ENCODE results near the gene USP48. TPM values are rescaled to one million over a fixed set of nuclear protein-coding genes. Genes with fewer than 3 reads are reported as not detected.

The USP48 gene, protein sequence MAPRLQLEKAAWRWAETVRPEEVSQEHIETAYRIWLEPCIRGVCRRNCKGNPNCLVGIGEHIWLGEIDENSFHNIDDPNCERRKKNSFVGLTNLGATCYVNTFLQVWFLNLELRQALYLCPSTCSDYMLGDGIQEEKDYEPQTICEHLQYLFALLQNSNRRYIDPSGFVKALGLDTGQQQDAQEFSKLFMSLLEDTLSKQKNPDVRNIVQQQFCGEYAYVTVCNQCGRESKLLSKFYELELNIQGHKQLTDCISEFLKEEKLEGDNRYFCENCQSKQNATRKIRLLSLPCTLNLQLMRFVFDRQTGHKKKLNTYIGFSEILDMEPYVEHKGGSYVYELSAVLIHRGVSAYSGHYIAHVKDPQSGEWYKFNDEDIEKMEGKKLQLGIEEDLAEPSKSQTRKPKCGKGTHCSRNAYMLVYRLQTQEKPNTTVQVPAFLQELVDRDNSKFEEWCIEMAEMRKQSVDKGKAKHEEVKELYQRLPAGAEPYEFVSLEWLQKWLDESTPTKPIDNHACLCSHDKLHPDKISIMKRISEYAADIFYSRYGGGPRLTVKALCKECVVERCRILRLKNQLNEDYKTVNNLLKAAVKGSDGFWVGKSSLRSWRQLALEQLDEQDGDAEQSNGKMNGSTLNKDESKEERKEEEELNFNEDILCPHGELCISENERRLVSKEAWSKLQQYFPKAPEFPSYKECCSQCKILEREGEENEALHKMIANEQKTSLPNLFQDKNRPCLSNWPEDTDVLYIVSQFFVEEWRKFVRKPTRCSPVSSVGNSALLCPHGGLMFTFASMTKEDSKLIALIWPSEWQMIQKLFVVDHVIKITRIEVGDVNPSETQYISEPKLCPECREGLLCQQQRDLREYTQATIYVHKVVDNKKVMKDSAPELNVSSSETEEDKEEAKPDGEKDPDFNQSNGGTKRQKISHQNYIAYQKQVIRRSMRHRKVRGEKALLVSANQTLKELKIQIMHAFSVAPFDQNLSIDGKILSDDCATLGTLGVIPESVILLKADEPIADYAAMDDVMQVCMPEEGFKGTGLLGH
- total RNA-seq, result 20.3 and 24.6 TPM in 2 replicates

DNA sequence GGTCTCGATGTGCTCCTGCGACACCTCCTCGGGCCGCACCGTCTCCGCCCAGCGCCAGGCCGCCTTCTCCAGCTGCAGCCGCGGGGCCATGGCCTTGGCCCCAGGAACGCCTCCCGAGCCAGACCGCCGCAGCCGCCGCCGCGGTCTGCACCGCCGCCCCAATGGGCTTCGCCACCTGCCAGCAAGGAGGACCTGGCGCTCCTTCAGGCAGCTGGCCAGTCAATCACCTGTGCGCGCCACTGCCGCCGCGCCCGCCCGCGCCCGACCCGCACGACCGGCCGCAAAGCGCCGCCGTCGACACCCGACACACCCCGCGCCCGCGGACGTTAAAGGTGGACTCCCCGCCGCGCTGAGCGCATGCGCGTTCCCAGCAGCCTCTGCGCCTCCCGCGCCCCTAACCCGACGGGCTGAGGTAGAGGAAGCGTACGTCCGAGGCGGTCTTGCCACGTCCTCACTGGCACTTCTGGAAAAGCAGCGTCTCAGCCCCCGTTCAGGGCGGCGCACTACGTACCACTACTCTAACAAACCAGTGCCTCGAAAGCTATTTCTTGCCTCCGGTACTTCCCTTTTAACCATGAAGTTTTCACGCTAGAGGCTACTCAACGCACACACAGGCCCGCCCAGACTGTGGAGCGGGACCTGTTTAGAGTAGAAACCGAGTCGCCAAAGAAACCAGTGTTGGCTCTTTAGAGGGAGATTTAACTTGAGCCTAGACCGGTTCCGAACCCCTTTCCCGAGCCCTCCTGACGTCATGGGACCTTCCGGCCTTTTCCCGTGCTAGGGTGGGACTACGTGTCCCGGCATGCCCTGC is at the start of gene USP48:
TSS of gene USP48 (minus strand) at position 282 of the 811 bp plus-strand sequence. CDS start at position 90, 192 bp downstream.

DNA sequence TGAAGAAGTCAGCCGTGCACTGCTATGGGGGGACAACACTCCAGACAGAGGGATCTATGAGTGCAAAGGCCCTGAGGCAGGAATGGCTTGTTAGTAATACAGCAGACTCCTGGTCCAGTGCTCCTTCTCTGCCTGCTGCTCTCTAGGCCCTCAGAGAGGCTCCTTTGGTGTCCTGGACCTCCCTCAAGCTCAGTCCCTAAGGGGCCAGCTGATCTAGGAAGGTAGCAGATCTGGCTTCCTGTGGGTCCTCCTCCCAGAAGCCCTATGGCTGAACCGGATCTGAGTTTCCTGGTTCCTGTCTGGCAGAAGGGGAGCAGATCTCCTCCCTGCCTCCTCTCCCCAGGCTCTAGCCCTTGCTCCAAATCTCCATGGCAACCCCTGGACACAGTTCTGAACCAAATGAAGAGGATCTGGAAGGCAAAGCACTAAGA is 28.9 kb upstream of the USP48 start, which contains the start of gene LDLRAD2:
TSS of gene LDLRAD2 (plus strand) at position 391 of the 431 bp plus-strand sequence. CDS start 187 bp downstream, outside the sequence.

DNA sequence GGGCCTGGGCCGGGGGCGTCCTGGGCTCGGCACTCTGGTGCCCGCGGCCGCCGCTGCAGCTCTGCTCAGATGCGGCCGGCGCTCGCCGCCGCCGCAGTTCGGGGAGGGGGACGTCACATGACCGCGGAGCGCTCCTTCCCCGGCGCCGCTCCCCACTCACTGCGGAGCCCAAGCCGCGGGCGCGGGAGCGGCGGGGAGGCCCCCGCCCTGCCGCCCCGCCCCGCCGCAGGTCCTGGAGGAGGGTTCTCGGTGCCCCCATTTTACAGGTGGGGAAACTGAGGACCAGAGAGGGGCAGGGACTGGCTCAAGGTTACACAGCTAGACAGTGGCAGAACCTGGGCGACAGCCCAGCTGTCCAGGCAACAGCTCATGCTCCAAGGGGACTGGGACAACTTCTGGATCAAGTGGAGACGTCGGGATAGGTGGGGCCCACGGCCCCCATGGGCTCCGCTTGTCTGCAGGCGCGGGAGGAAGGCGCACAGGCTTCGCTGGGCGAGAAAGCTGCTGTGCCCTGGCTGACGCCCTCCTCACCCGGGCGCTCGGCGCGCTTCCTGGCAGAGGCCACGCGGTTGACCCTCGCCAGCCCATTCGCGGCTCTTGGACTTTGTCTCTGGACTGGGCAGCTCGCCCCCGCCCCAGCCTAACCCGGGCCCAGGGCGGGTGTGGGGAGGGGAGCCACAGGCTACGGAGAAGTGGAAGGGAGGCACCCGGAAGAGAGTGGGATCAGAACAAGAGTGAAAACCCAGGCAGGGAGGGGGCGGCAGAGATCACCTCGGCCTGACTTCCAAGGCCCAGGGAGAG is 113.5 kb downstream of the USP48 start, which contains the start of gene RAP1GAP:
TSS of gene RAP1GAP (minus strand) at position 100 of the 801 bp plus-strand sequence. CDS start 49,325 bp downstream, outside the sequence.

Other genes with a start within 250 kb of the USP48 start
- gene RAP1GAP, start 113.8 kb downstream of the USP48 start, total RNA-seq, result 0.82 TPM in 1 of 2 replicates, not detected in the other
- gene LDLRAD2, start 29.1 kb upstream of the USP48 start, total RNA-seq, result 0.12 TPM in 1 of 2 replicates, not detected in the other
- gene HSPG2, start 154.2 kb upstream of the USP48 start, total RNA-seq, result 311 and 343 TPM in 2 replicates
- not detected in 2 replicates for gene CELA3B, start 193.9 kb upstream of the USP48 start, total RNA-seq
- gene CELA3A, start 218.5 kb upstream of the USP48 start, total RNA-seq, result not detected in 2 replicates